Psoas muscle (tissue), 8 donors: ENCODE data around the gene ETS1. TPM values are rescaled to one million over a fixed set of nuclear protein-coding genes. Genes with fewer than 3 reads are reported as not detected.

Experiments used
- ATAC-seq, 4 donors: fragments of 200-7000 bp; cut with Tn5 transposase; one replicate each; pipeline ENCODE4 v1.9.1; 2020; ENCODE audit warnings: moderate library complexity in 3 of 4, mild to moderate bottlenecking in 2 of 4
- DNase-seq, 2 donors: peaks; one replicate each; pipeline ENCODE4 v3.0.0-alpha.2; 2020
- H3K27ac ChIP-seq: fragments of 200-600 bp; one replicate; pipeline ENCODE4 v1.8.0; 2022
- H3K27me3 ChIP-seq, 3 donors: fragments of 200-600 bp in 1 of 3; one replicate each; pipeline versions ENCODE4 v1.6.1 to v1.8.0; 2013 to 2022; ENCODE audit warnings: low read length in 2 of 3, mild to moderate bottlenecking in 2 of 3, moderate library complexity in 1 of 3; ENCODE audit not compliant: insufficient read depth in 3 of 3
- H3K36me3 ChIP-seq, 2 donors: fragments of 200-600 bp in 1 of 2; one replicate each; pipeline versions ENCODE4 v1.6.1 to v1.8.0; 2013 to 2022; ENCODE audit warnings: low read depth in 1 of 2, mild to moderate bottlenecking in 1 of 2, moderate library complexity in 1 of 2; ENCODE audit not compliant: insufficient read depth in 1 of 2
- H3K4me1 ChIP-seq: fragments of 200-600 bp; one replicate; pipeline ENCODE4 v1.8.0; 2022
- H3K4me3 ChIP-seq: fragments of 200-600 bp; one replicate; pipeline ENCODE4 v1.8.0; 2022; ENCODE audit warnings: mild to moderate bottlenecking
- H3K9me3 ChIP-seq: fragments of 200-600 bp; one replicate; pipeline ENCODE4 v1.8.0; 2022
- CTCF ChIP-seq: fragments of 200-600 bp; IDR thresholded peaks from one replicate; pipeline ENCODE4 v1.8.0; 2022; ENCODE audit warnings: antibody characterized with exemption
- WGBS, 3 donors: extraction: QIAGEN DNeasy Blood & Tissue Kit; methylation state at CpG; one replicate each; pipeline versions ENCODE4 v1.1.6 to v1.1.7; 2013; 5-methylcytosine and 5-hydroxymethylcytosine counted together
- intact Hi-C, 2 donors: fragments of 100-400 bp; cut with DNase I; formaldehyde crosslinking; loops; one replicate each; pipeline versions ENCODE4 v1.11.0 to v1.14.2; 2022
- polyA plus RNA-seq, 3 donors: library from polyadenylated mRNA; stranded (reverse); fragments of 200-250 nt; gene quantifications; one replicate each; pipeline ENCODE4 v1.2.3, GENCODE V29; 2013
- total RNA-seq, 4 donors: library from RNA; stranded (reverse); fragmentation: NEBNext Ultra II Directional in 2 of 4; extraction: Animal tissue kit (Norgen Biotek cat#: 25700) in 2 of 4; gene quantifications; one replicate each; pipeline versions ENCODE4 v1.2.1 to v1.2.4, GENCODE V29; 2021 to 2023
- donor health status: healthy with polysubstance abuse.
- donor health status: DM: no; HTN: no; CAD: no; lungs with moderate emphysema.
- donor health status: Bipolar disorder and iron deficiency.
- donor health status: healthy.
- donor health status: DM: yes; HTN: yes; CAD: no.
- donor health status: DM: no; HTN: no; CAD: no.
- donor health status: DM: no; HTN: no; CAD: no.
- donor health status: DM: yes; HTN: yes; CAD: no.

The ETS1 gene
- total and polyA plus RNA-seq, 7 donors, result 8.5 to 32.4 (median 19.3) TPM

DNA sequence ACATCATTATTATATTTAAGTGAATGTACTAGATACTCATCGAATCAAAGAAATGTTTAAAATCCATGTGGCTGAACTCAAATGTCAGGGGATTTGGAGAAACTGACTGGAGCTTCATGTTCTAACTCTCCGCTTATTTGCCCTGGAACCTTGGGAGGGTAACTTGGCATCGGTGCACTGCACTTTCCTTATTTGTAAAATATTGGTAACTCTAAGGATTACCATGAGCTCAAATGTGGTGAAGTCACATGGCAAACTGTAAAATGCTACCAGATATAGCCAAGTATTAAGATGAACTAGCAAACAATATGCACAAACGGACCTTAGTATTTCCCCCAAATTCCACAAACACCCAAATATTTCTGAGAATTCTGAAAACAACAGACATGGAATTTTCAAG lies 75.6 kb downstream of the ETS1 start:
- intact Hi-C loops, result no loop called here
- H3K4me3 ChIP-seq, result no peak overlapping the region
- WGBS, 3 donors, result 39 to 43% (median 40%) methylated on average over 4 of the region's 4 CpGs
- H3K27me3 ChIP-seq, result no peaks in the 10 kb centered on the region
- DNase-seq (no peak), ATAC-seq (no peak)
- peaks cover 65% of the 10 kb centered on the region for H3K4me1 ChIP-seq
- peaks cover 0 to 9% of the 10 kb centered on the region in 2 donors for H3K36me3 ChIP-seq
- no peak overlapping the region for H3K27ac ChIP-seq
- no peak for TF ChIP-seq CTCF
- no peaks in the 10 kb centered on the region for H3K9me3 ChIP-seq

- Histone ChIP-seq H3K4me1 (peaks cover 78% of the 10 kb centered on the region), H3K4me3 (no peak overlapping the region), H3K9me3 (no peaks in the 10 kb centered on the region), H3K27ac (no peak overlapping the region), H3K36me3 (peaks cover 0 to 9% of the 10 kb centered on the region in 2 donors), H3K27me3 (no peaks in the 10 kb centered on the region)
- WGBS, 3 donors, result 74 to 91% (median 83%) methylated on average over 2 of the region's 2 CpGs
- no peak for ATAC-seq
- no peak for TF ChIP-seq CTCF
- intact Hi-C loops, result no loop called here
- DNase-seq, result no peak
These were observed 77.6 kb downstream of the ETS1 start for GRCh38 chr11:128509621-128510389.

DNA sequence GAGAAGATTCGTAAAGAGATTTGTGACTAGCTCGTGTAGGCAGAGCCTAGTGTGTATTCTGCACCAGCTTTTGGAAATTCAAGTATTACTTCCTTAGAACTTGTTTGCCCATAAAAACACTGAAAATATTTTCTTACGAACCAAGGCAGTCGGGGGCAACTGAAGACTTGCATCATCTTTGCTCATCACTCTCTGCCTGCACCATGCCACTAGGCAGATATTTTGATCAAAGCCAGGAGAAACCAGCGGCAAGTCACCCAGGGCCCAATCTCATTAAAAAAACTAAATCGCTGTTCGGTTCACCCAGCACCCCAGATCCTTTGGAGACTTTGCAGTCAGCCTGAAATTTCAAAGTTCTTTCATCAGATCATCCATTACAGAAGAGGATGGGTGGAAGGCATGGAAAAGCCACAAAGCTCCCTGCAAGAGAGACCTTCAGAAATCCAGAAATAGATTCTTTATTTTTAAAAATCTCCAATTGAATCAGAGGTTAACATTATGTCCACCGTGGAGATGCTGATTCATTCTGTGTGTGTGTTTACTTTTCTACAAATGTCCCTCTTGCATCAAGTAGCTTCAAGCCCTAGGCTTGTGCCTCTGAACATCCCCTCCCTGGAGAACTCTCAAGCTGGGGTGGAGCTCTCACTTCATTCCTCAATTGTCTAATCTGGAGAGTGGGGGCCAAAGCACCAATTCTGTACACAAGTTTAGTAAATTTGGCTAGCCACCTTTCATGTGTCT lies 78.4 kb downstream of the ETS1 start:
- no peak overlapping the region for H3K4me3 ChIP-seq
- DNase-seq, result no peak
- intact Hi-C loops, result no loop called here
- WGBS, 3 donors, result 70 to 79% (median 73%) methylated on average over 8 of the region's 8 CpGs
- H3K4me1 ChIP-seq, result peaks cover 81% of the 10 kb centered on the region
- no peak for TF ChIP-seq CTCF
- ATAC-seq, result no peak
- H3K36me3 ChIP-seq, result peaks cover 0 to 9% of the 10 kb centered on the region in 2 donors
- H3K27me3 ChIP-seq, result no peaks in the 10 kb centered on the region
- H3K27ac ChIP-seq, result no peak overlapping the region
- H3K9me3 ChIP-seq, result no peaks in the 10 kb centered on the region

DNA sequence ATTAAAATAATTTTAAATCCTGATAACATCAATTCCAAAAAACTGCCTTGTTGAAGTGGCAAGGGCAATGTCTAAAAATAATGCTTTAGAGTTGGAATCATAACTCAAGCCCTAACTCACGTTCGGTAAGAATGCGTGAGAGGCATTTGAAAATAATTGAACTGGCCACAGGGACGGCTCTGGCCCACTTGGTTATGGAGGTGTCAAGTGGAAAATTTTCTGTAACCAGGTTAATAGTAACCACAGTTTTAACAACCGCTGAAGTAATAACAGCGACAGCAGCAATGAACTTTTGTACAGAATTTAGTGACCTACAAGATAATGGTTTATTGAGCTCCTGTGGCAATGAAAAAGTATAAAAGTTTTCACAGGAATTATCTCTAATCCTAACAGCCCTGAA lies 79.4 kb downstream of the ETS1 start:
- Histone ChIP-seq H3K4me3 (peak overlapping the region; percentile 52), H3K27me3 (no peaks in the 10 kb centered on the region), H3K27ac (peak overlapping the region; percentile 80), H3K9me3 (no peaks in the 10 kb centered on the region), H3K4me1 (peaks cover 84% of the 10 kb centered on the region), H3K36me3 (peaks cover 0 to 3% of the 10 kb centered on the region in 2 donors)
- WGBS, 3 donors, result 16 to 27% (median 20%) methylated on average over 6 of the region's 6 CpGs
- ATAC-seq (no peak), DNase-seq (no peak)
- no peak for TF ChIP-seq CTCF
- intact Hi-C loops, result no loop called here
